WERI-Rb-1 (cell line): ENCODE results near the gene AFMID.

Source experiments
- DNase-seq: peaks from one replicate; pipeline ENCODE4 v3.0.0-alpha.2; 2020
- H3K27ac ChIP-seq: fragments of 250-450 bp; sonication (Bioruptor Pico); 2 replicates; pipeline ENCODE4 v1.5.1; 2020; ENCODE audit warnings: mild to moderate bottlenecking, moderate library complexity
- H3K27me3 ChIP-seq: fragments of 250-450 bp; sonication (Bioruptor Pico); 2 replicates; pipeline ENCODE4 v1.5.1; 2021; ENCODE audit warnings: mild to moderate bottlenecking, low read depth, moderate library complexity; ENCODE audit not compliant: insufficient read depth, severe bottlenecking
- H3K36me3 ChIP-seq: fragments of 250-450 bp; sonication (Bioruptor Pico); 2 replicates; pipeline ENCODE4 v1.5.1; 2020; ENCODE audit warnings: mild to moderate bottlenecking, moderate library complexity
- H3K4me3 ChIP-seq: 2 replicates; pipeline ENCODE4 v1.5.1; 2011; ENCODE audit warnings: low read depth, mild to moderate bottlenecking, control low read depth, low read length
- H3K9me3 ChIP-seq: fragments of 250-450 bp; sonication (Bioruptor Pico); 2 replicates; pipeline ENCODE4 v1.5.1; 2021; ENCODE audit warnings: mild to moderate bottlenecking, moderate library complexity; ENCODE audit not compliant: severe bottlenecking
- CTCF ChIP-seq: IDR thresholded peaks from 2 replicates; pipeline ENCODE4 v1.5.1; 2011; ENCODE audit warnings: low read depth, mild to moderate bottlenecking, control low read depth, inconsistent platforms, low read length

Gene AFMID

GRCh38 chr17:78184868-78185267 lies 2.3 kb upstream of the AFMID start:
- H3K36me3 ChIP-seq, result peaks cover 58% of the 10 kb centered on the region
- no peak for TF ChIP-seq CTCF
- no peak overlapping the region for H3K27ac ChIP-seq
- H3K27me3 ChIP-seq, result no peaks in the 10 kb centered on the region
- no peak for DNase-seq
- H3K9me3 ChIP-seq, result no peaks in the 10 kb centered on the region
- H3K4me3 ChIP-seq, result no peak overlapping the region

- peak; percentile 22; the same call in 1 of the 2 replicates for TF ChIP-seq CTCF
- peak; percentile 94 for DNase-seq
- Histone ChIP-seq H3K27me3 (no peaks in the 10 kb centered on the region), H3K4me3 (peak overlapping the region; percentile 92), H3K27ac (peak overlapping the region; percentile 93), H3K36me3 (peaks cover 54% of the 10 kb centered on the region), H3K9me3 (no peaks in the 10 kb centered on the region)
These were observed 1.0 kb upstream of the AFMID start for GRCh38 chr17:78185981-78186691.

GRCh38 chr17:78196716-78197115 lies 9.6 kb downstream of the AFMID start:
- no peak for DNase-seq
- Histone ChIP-seq H3K9me3 (no peaks in the 10 kb centered on the region), H3K27ac (no peak overlapping the region; the same call in 1 of the 2 replicates), H3K27me3 (no peaks in the 10 kb centered on the region), H3K4me3 (no peak overlapping the region), H3K36me3 (peaks cover 50% of the 10 kb centered on the region)
- TF ChIP-seq CTCF, result no peak

- H3K9me3 ChIP-seq, result no peaks in the 10 kb centered on the region
- peaks cover 47% of the 10 kb centered on the region for H3K36me3 ChIP-seq
- H3K27me3 ChIP-seq, result no peaks in the 10 kb centered on the region
- peak overlapping the region; percentile 11 for H3K27ac ChIP-seq
- DNase-seq, result peak; percentile 46
- no peak for TF ChIP-seq CTCF
- H3K4me3 ChIP-seq, result no peak overlapping the region
These were observed 10.1 kb downstream of the AFMID start for GRCh38 chr17:78197147-78197832.

GRCh38 chr17:78200451-78200850 lies 13.3 kb downstream of the AFMID start:
- no peak for DNase-seq
- no peak for TF ChIP-seq CTCF
- H3K4me3 ChIP-seq, result no peak overlapping the region
- peaks cover 42% of the 10 kb centered on the region for H3K36me3 ChIP-seq
- H3K27ac ChIP-seq, result no peak overlapping the region
- no peaks in the 10 kb centered on the region for H3K27me3 ChIP-seq
- no peaks in the 10 kb centered on the region for H3K9me3 ChIP-seq
